Measurements from ENCODE around the gene TMEM131L.
"Not testable (repeated sequence)": the region's sequence is repeated elsewhere in the genome, so short reads cannot be mapped to it uniquely, and the experiment has no call there.

TMEM131L gene

DNA sequence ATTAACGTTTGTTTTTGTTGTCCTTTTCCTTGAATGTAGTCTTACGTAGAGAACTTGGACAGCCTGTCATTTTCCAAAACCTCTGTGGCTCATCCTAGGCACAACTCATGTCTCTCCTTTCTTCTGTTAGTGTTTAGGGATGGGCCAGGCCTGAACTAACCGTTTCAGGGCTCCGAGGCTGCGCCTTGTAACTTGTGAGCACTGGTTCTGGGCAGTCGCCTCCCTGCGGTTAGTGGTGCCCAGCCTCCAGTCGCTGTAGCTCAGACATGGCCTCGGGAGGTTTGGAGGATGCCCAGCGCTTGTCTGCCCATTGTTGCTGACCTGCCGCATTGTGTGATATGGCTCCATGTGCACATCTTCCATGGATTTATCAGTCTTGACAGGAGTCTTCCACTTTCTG lies 32.8 kb downstream of the TMEM131L start:
- no peak for DNase-seq (ENCODE audit: low read depth in 2 of 2)

DNA sequence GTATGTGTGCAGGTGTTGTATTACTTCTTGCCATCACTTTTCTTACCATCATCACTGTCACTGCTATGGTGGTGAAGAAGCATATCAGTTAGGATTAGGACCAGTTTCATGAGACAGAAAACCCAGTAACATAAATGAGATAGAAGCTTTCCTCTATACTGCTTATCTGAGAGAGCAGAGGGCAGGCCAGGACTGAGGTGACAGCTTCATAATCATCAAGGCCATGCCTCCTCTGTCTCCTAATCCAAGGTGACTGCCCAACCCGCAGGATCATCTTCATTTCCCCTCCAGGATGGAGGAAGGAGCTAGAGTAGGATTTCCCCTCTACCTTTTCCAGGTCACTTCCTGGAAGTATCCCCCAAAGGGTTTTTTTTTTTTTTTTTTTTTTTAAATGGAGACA lies 35.4 kb downstream of the TMEM131L start:
- no peak for DNase-seq (ENCODE audit: low read depth in 2 of 2)

DNA sequence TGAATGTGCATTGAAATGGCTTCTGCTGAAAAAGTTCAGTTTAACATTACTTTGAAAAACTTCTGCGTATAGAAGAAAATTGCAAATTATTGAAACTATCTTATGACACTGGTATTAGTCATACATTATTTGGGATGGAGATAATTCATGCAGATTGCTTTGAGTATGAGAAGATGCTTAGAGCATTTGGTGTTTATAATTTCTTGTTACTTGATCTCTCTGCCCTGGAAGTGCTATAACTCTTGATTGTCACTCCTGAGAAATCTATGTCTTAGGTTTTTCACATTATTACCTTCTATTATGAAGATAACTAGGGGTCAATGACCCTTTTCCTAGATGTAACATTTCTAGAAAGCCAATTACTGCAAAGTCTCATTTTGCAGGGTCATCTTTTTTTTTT lies 36.4 kb downstream of the TMEM131L start:
- DNase-seq (ENCODE audit: low read depth in 2 of 2), result no peak

DNA sequence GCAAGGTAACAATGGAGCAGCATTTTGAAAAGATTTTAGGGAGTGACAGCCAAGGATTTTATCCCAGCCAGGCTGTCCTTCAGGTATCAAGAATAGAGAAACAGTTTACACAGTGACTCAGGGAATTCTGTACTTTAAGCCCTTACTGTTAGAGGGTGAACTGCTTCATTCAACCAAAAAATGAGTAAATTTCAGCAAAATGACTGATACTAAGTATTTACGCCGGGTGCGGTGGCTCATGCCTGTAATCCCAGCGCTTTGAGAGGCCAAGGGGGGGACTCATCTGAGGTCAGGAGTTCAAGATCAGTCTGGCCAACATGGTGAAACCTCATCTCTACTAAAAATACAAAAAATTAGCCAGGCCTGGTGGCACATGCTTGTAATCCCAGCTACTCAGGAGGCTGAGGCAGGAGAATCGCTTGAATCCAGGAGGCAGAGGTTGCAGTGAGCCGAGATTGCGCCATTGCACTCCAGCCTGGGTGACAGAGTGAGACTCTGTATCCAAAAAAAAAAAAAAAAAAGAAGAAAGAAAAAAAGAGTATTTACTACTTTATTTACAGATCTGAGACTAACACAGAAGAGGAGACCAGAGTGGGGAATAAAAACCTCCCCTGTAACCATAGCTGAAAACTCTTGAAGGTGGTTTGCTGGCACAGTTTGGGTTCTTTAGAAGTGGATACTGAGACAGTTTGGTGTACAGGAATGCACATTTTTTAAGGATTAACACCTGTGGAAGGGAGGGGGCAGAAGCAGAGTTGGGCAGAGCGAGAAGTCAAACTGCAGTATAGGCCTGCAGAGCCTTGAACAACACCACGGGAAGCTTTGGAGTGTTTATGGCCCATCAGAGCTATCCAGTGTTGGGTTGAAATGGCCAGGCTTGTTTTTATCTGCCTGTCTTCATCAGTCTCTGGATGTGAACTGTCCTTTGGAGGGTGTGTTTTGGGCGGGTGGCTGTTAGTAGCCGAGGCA lies 40.5 kb downstream of the TMEM131L start:
- DNase-seq (ENCODE audit: low read depth in 2 of 2), result no peak

DNA sequence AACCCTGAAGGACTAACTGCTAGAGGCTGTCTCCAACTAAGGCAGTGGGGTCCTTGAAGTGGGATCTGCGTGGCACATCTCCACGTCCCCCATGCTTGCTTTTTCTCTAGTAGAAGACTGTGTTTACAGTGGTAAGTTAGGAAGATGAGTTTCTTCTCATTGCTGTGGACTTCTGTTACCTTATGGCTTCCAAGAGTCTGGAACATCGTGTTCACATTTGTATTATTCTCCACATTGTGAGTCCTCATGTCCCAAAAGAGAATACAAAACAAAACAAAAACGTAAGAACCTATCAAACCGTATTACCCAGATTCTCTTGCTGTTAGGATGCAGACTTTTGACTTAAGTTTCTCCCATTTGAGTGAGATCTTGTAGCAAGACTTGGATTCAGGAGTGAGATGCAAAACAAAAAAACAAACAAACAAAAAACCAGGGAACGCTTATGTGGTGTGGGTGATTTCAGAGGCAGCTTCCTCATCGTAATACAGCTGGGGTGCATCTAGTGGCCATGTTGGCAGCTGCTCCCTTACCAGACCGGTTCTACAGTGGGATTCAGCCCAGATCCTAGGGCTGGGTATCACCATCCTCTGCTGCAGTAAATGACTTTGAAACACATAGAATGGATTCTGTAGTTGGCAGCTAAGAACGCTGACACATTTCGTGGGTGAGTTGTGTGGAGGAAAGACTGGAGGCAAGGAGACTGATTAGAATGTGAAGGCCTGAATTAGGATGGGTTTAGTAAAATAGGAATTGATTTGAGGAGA lies 41.3 kb downstream of the TMEM131L start:
- no peak for DNase-seq (ENCODE audit: low read depth in 2 of 2)

DNA sequence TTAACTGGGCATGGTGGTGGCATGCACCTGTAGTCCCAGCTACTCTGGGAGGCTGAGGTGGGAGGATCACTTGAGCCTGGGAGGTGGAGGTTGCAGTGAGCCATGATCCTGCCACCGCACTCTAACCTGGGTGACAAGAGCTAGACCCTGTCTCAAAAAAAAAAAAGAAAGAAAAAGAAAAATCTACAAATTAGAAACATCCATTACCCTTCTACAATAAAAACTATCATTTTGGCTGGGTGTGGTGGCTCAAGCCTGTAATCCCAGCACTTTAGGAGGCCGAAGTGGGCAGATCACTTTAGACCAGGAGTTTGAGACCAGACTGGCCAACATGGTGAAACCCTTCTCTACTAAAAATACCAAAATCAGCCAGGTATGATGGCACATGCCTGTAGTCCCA lies 43.1 kb downstream of the TMEM131L start:
- DNase-seq (ENCODE audit: low read depth in 2 of 2), result not testable (repeated sequence)

DNA sequence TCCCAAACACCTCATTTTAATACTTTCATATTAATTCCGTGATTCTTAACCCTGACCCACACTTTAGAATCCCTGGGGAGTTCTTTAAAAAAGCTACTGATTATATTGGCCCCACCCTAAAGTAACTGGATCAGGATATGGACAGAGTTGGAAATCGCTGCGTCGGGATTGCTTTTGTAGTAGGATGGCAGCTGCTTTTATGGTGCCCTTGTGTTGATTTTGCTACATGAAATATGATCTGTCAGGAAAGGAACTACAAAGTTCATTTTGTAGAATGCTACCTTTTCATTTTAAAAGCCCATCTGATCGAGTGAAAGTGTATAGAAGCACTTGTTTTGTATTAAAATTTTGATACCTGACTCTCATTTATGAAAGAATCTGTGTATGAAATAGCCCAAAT lies 43.6 kb downstream of the TMEM131L start:
- no peak for DNase-seq (ENCODE audit: low read depth in 2 of 2)

DNA sequence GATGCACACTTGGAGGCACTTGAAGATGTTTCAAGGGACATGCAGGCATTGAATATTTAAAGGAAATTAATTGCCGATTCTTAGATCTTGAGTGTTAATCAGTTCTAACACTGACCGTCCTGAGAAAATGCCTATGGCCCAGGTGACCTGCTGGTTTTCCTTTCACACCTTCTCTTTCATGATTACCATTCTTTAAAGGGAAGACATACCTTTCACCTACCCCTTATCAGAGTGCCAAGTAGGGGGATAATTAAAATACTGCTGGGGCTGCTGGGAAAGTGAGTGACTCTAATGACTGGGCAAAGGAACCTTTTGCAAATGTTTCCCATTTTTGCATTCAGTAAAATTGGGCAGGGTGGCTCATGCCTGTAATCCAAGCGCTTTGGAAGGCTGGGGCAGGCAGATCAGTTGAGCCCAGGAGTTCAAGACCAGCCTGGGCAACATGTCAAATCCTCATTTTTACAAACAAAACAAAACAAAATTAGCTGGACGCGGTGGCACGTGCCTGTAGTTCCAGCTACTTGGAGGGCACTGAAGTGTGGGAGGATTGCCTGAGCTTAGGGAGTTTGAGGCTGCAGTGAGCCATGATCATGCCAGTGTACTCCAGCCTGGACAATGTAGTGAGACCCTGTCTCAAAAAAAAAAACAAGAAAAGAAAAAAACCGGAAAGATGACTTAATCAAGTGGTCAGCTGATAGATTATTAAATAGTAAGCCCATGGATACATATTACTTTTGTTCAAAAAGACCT lies 44.3 kb downstream of the TMEM131L start:
- no peak for DNase-seq (ENCODE audit: low read depth in 2 of 2)

DNA sequence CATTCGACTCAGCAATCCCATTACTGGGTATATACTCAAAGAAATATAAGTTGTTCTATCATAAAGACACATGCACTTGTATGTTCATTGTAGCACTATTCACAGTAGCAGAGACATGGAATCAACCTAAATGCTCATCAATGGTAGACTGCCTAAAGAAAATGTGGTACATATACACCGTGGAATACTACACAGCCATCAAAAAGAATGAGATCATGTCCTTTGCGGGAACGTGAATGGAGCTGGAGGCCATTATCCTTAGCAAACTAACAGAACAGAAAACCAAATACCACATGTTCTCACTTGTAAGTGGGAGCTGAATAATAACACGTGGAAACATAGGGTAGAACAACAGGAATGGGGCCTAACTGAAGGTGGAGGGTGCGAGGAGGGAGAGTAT lies 44.9 kb downstream of the TMEM131L start:
- no peak for DNase-seq (ENCODE audit: low read depth in 2 of 2)

DNA sequence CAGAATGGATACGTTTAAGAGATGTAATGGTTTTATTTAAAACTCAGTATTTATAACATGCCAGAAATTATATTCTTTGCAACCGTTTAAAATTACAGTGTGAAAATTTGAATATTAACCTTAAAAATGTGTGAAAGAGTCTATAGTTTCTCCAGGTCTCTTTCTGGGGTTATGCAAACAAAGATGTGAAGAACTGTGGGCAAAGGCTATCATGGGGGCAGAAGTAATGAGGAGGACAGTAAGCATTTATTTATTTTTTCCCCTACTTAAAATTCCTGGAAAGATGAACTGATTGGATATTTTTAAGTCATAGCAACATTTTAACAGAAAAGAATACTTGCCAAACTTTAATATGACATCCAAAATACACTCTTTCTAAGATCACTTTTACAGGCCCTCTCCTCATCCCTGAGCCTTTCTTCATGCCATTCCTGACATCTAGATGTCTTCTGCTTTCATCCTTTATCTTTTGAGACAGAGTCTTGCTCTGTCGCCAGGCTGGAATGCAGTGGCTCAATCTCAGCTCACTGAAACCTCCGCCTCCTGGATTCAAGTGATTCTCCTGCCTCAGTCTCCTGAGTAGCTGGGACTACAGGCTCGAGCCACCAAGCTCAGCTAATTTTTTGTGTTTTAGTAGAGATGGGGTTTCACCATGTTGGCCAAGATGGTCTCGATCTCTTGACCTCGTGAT lies 46.1 kb downstream of the TMEM131L start:
- DNase-seq (ENCODE audit: low read depth in 2 of 2), result no peak

DNA sequence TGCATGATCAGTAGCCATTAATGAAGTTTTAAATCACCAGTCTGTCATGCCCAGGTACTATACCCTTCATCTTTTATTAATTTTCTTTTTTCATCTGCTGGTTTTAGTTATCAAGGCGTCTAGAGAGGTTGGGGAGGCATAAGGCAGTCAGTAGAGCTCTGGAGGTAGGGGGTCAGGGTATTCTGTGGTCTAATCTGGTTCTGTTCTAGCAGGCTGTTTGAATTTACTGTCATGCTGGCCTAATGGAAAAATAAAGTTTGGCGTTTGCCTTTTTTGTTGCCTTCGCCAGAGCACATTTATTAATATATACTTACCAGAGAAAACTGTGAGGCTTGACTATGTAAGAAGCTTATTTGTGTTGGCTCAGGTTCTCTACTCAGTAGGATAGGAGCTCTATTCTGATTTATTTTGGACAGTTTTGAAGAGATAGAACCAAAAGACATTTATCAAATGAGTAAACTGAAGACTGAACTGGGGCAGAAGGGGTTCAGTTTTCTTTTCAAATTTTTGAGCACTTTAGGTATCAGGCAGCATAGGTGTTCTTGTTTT lies 46.9 kb downstream of the TMEM131L start:
- no peak for DNase-seq (ENCODE audit: low read depth in 2 of 2)

DNA sequence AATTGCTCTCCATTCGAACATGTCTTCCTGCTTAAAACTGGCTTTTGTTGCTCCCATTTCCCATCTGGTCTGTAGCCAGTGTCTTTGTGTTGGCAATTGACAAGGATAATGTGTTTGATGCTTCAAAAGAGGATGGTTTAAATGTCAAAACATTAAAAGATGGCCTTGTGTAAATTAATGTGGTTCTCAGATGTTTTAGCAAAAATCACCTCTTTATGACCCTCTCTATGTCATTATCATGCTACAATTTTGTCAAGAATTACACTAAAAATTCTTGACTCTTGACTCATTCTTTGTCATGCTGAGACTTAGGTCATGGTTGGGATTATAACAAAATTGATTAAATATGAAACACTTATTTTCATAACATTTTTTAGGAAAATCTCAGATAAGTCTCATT lies 47.4 kb downstream of the TMEM131L start:
- DNase-seq (ENCODE audit: low read depth in 2 of 2), result no peak

DNA sequence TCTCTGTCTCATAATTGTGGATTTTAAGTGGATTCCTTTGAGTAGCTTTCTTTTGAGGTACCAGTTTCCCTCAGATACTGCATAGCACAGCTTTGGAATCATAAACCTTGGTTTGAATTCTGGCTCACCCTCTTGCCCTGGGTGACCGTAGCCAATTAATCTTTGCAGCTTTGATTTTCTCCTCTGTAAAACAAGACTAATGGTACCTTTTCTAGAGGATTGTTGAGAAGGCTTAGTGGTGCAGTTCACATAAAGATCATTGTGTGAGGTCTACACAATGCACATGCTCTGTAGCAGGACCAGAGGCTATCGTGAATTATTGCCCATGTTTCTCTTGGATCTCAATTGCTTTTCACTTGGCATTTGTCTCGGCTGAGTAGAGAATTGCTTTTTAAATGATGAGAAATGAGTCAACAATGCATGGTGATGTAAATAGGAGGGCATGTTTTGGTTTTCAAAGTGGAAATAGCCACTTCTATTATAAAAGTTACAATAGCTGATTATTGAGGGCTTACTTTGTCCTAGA lies 47.9 kb downstream of the TMEM131L start:
- no peak for DNase-seq (ENCODE audit: low read depth in 2 of 2)

DNA sequence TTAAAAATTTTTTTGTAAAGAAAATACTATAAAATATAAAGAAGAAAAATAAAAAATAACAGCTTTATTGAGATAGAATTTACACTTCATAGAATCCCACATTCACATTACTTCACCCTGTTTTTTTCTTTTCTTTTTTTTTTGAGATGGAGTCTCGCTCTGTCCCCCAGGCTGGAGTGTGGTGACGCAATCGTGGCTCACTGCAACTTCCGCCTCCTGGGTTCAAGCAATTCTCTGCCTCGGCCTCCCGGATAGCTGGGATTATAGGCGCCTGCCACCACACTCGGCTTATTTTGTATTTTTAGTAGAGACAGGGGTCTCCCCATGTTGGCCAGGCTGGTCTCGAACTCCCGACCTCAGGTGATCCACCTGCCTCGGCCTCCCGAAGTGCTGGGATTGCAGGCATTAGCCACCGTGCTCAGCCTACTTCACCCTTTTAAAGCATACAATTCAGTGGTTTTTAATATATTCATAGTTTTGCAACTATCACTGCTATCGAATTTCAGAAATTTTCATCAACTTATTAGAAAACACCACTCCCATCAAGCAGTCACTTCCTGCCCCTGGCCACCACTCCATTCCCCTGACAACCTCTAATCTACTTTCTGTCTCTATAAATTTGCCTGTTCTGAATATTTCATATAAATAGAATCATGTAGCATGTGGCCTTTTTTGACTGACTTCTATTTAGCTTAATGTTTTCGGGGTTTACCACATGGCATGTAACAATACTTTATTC lies 48.7 kb downstream of the TMEM131L start:
- no peak for DNase-seq (ENCODE audit: low read depth in 2 of 2)

DNA sequence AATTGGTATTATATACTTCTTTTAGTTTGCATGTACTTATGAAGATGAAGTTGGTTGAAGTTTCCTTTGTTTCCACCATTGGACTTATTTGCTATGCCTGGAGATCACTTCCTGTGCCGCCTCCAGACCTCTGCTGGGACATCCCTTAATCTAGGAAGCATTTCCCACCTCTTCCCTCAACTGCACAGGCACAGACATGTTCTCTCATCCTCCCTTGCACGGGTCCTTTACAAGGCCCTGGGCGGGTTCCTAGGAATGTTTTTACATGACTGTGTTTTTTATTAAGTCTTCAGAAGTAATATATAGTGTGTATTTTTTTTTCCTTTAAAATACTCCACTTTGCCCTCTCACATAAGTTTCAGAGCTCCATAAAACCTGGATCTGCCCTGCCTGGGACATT lies 51.0 kb downstream of the TMEM131L start:
- no peak for DNase-seq (ENCODE audit: low read depth in 2 of 2)

DNA sequence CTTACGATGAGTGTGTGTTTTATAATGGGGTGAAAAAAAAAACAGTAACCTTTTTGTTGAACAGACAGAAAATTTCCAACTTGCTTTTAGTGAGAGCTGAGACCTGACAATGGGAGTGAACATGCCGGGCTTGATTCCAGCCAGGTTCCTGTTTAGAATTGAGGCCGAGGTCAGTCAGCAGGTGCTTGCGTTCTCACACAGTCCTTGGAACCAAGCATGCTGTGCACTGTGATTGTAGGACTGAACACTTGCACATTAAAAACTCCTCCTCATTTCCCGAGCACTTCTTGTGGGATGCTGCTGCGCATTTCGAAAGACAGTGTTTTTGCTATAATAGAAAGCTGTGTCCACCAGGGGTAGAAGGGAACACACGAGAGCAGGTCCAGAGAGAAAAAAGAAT lies 51.8 kb downstream of the TMEM131L start:
- DNase-seq (ENCODE audit: low read depth in 2 of 2), result no peak

DNA sequence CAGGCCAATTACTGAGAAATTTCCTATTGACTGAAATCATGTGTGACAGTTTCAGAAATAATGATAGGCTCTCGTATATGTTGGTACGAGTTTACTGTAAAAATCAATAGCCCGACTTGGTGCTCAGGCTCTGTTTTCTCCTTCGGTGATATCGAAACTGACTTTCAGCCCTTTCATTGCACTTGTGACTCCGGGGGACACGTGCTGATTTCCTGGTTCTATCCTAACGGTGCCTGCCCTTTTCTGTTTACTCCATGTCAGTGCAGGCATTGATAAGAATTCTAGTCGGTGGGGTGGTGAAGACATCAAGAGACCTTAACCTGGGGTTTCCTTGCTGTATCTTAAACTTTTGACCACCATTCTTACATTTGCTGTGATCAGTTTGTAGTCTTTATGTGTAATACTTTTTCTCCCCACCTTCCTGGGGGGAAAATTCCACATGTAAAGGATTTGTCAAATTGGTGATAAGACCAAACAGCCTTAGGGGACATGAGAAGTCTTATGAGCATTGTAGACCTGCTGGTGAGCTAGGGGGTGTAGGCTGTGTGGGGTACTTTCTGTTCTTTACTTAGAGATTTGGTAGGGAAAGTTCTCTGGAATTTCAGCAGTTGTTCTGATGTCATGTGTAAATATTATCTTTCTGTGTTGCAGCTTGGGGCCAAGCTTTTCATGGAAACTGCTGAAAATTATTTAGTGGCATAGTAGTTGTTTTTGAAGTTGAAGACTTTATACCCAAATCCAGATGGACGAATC lies 52.7 kb downstream of the TMEM131L start:
- DNase-seq (ENCODE audit: low read depth in 2 of 2), result no peak

DNA sequence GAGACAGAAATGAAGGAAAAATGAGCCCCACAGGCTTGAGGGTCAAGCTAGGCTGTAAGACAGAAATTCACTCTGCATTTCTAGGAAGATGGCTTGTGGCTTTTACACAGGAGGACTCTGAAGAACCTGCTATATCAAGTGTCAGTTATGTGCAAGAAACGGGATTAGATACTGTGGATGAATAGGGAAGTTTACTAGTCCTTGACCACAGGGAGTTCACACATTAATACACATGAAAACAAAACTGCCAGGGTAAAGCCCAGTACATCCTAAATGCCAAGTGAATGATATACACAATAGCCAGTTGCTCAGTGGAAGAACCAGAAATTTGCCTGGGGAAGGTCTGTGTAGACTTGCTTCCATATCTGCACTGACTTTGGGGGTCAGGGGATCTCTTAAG lies 53.5 kb downstream of the TMEM131L start:
- DNase-seq (ENCODE audit: low read depth in 2 of 2), result no peak

DNA sequence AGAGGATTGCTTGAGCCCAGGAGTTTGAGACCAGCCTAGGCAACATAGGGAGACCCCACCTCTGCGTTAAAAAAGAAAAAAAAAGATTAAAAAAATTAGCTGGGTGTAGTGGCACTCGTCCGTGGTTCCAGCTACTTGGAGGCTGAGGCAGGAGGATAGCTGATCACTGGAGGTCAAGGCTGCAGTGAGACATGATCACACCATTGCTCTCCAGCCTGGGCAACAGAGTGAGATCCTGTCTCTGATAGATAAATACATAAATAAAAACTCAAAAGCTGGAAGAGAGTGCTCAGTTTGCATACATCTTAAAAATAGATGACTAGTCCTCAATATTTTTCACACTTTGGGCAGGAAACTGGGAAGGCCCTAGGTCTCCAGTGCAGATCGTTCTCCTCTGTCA lies 54.1 kb downstream of the TMEM131L start:
- DNase-seq (ENCODE audit: low read depth in 2 of 2), result no peak

Measured in stimulated activated CD8-positive, alpha-beta memory T cell treated with anti-CD3 and anti-CD28 coated beads, Interleukin-15, amount 100 ng/mL, for 48 hours (primary cell).